Cardiac muscle cell (in vitro differentiated cells and primary cell): ENCODE measurements around the gene FAM222B. TPM values are rescaled to one million over a fixed set of nuclear protein-coding genes. Genes with fewer than 3 reads are reported as not detected.
"Not testable (repeated sequence)": the region's sequence is repeated elsewhere in the genome, so short reads cannot be mapped to it uniquely, and the experiment has no call there.

ENCODE experiments used
- DNase-seq, 2 donors: peaks; one replicate each; pipeline versions ENCODE4 v3.0.0 to v3.0.0-alpha.2; 2010 to 2017; ENCODE audit warnings: low read depth in 1 of 2, low spot score in 1 of 2
- H3K27ac ChIP-seq: fragments of 200-600 bp; sonication (generic); 2 replicates; pipeline ENCODE4 v1.5.1; 2016
- H3K27me3 ChIP-seq: fragments of 200-600 bp; sonication (generic); 2 replicates; pipeline ENCODE4 v1.6.0; 2016; ENCODE audit warnings: control low read depth
- H3K36me3 ChIP-seq: fragments of 200-600 bp; sonication (generic); 2 replicates; pipeline ENCODE4 v1.5.1; 2016; ENCODE audit warnings: control low read depth
- H3K4me1 ChIP-seq: fragments of 200-600 bp; sonication (generic); 2 replicates; pipeline ENCODE4 v1.8.1; 2017; ENCODE audit warnings: low read depth, mild to moderate bottlenecking, mixed run types
- H3K4me3 ChIP-seq: fragments of 200-600 bp; sonication (generic); 2 replicates; pipeline ENCODE4 v1.5.1; 2016; ENCODE audit warnings: mild to moderate bottlenecking
- H3K9me3 ChIP-seq: fragments of 200-600 bp; sonication (generic); 2 replicates; pipeline ENCODE4 v1.5.1; 2017; ENCODE audit warnings: low read depth, mild to moderate bottlenecking, control low read depth
- polyA plus RNA-seq: library from polyadenylated mRNA; unstranded; fragments of >200 nt; fragmentation: Nextera tagmentation; extraction: Ambion mirVana; gene quantifications from 2 replicates; pipeline ENCODE4 v1.2.1, GENCODE V29; 2016
- total RNA-seq: library from RNA; depleted of rRNA; stranded (reverse); fragments of >200 nt; gene quantifications from 2 replicates; pipeline ENCODE4 v1.2.3, GENCODE V29; 2016
- TF ChIP-seq, protein P1 (sequence below): IDR thresholded peaks from 2 replicates; pipeline ENCODE4 v1.5.1; 2012; ENCODE audit warnings: low read depth, mild to moderate bottlenecking, low read length

FAM222B gene
- total and polyA plus RNA-seq, 2 experiments from 2014 or later: 19.4 to 34.1 TPM

DNA sequence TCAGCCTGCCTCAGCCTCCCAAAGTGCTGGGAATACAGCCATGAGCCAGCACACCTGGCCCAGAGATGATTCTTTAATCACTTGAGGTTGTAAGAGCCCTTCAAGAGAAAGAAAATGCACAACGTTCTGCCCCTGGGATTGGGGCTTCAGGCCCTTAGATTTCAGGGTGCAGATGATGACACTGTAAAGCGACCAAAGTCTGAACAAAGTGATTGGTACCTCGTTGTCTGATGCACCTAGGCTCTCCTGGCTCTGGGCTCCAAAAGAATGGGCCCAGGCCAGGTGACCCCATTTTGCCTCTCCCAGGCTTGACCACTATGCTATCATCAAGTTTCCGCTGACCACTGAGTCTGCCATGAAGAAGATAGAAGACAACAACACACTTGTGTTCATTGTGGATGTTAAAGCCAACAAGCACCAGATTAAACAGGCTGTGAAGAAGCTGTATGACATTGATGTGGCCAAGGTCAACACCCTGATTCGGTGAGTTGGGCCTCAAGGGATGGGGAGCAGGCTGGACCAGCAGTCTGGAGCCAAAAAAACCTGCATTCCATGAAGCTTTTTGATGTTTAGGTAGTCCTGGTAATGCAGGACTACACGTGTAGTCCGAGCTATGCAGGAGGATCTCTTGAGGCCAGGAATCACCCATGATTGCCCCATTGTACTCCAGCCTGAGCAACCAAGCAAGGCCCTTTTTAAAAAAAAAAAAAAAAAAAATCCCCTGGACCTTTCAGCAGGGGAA is 120.0 kb downstream of the FAM222B start:
- no peak overlapping the region for H3K4me3 ChIP-seq
- no peak overlapping the region for H3K27ac ChIP-seq
- H3K36me3 ChIP-seq: peaks cover 21% of the 10 kb centered on the region
- peaks cover 15% of the 10 kb centered on the region for H3K4me1 ChIP-seq
- no peaks in the 10 kb centered on the region for H3K9me3 ChIP-seq
- TF ChIP-seq, protein P1, sequence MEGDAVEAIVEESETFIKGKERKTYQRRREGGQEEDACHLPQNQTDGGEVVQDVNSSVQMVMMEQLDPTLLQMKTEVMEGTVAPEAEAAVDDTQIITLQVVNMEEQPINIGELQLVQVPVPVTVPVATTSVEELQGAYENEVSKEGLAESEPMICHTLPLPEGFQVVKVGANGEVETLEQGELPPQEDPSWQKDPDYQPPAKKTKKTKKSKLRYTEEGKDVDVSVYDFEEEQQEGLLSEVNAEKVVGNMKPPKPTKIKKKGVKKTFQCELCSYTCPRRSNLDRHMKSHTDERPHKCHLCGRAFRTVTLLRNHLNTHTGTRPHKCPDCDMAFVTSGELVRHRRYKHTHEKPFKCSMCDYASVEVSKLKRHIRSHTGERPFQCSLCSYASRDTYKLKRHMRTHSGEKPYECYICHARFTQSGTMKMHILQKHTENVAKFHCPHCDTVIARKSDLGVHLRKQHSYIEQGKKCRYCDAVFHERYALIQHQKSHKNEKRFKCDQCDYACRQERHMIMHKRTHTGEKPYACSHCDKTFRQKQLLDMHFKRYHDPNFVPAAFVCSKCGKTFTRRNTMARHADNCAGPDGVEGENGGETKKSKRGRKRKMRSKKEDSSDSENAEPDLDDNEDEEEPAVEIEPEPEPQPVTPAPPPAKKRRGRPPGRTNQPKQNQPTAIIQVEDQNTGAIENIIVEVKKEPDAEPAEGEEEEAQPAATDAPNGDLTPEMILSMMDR: no peak
- DNase-seq: no peak
- H3K27me3 ChIP-seq: no peaks in the 10 kb centered on the region

DNA sequence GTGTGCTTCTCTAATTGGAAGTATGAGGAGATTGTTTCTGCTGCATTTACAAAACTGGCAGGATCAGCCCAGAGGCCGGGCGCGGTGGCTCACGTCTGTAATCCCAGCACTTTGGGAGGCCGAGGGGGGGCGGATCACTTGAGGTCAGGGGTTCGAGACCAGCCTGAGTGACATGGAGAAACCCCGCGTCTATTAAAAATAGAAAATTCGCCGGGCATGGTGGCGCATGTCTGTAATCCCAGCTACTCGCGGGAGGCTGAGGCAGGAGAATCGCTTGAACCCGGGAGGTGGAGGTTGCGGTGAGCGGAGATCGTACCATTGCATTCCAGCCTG is 121.6 kb downstream of the FAM222B start:
- H3K27me3 ChIP-seq, DNase-seq, H3K9me3 ChIP-seq, H3K27ac ChIP-seq: not testable (repeated sequence)
- Histone ChIP-seq H3K36me3 (peaks cover 21% of the 10 kb centered on the region), H3K4me3 (peak overlapping the region; percentile 88), H3K4me1 (peaks cover 21% of the 10 kb centered on the region)

DNA sequence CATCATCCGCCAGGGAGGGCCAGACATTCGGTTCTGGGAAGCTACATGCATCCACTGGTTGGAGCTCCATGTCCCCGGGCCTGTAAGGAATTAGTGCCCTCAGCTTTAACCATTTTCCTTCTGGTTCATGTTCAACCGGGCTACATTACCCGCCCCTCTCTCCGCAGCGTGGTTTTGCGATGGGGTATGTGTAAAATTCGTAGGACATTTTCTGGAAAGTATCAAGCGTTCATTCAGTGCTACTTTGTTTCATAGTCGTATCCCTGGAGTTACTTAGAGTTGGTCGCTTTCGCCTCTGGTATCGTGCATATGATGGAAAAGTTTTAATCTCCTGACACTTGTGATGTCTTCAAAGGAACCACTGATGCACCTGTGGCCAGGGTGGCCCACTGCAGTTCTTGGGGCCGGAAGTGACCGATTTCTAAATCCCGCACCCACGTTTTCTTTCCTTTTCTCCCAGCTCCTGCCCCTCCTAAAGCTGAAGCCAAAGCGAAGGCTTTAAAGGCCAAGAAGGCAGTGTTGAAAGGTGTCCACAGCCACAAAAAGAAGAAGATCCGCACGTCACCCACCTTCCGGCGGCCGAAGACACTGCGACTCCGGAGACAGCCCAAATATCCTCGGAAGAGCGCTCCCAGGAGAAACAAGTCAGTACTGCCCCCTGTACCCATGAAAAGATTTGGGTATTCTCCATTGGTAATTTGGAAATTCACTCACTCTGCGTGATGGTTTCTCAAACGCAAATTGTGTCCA is 122.2 kb downstream of the FAM222B start:
- Histone ChIP-seq H3K36me3 (peaks cover 21% of the 10 kb centered on the region), H3K4me3 (peak overlapping the region; percentile 88), H3K9me3 (no peaks in the 10 kb centered on the region), H3K4me1 (peaks cover 21% of the 10 kb centered on the region), H3K27ac (peak overlapping the region; percentile 90), H3K27me3 (no peaks in the 10 kb centered on the region)
- TF ChIP-seq, protein P1: peak; percentile 12
- no peak for DNase-seq

DNA sequence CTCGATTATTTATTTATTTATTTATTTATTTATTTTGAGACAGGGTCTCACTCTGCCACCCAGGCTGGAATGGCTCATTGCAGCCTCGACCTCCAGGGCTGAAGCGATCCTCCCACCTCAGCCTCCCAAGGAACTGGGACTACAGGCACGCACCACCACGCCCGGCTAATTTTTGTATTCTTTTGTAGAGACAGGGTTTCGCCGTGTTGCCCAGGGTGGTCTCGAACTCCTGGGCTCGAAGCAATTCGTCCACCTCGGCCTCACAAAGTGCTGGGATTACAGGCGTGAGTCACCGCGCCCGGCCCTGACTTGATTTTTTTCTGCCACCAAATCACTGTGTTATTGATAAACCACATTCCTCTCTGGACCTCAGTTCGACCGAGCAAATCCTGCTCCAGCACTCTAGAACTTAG is 123.6 kb downstream of the FAM222B start:
- H3K36me3 ChIP-seq: peaks cover 29% of the 10 kb centered on the region
- TF ChIP-seq, protein P1: no peak

DNA sequence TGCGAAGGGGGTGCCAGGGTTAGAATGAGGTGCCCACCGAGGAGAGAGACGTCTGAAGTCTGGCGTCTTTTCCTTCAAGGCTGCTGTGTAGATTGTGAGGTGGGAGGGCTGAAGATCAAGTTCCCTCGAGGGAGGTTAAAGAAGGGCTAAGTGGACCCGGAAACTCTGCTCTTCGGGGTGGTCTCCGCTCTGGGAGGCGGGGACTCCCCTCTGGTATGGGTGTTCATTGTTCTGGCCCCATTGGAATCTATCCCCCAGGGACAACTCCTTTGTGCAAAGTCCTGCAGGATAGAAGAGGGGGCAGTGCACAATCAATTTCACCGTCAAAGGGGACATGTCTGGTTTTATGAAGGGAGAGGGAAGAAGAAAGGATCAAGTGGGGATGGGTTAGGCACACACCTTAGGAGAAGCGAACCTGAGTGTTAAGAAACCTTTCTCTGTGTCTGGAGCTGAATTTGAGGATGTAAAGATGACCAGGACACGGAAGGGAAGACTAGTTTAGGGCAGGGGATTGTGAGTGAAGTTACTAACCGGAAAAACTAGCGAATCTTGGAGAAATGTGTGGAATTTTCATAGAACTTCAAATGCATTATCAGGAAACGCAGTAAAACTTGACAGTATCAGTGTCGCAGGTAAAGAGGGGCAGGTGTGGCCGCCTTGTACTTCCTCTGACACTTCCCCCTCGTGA is 124.1 kb downstream of the FAM222B start:
- DNase-seq: peak; percentile 61 to 67
- TF ChIP-seq, protein P1: no peak
- Histone ChIP-seq H3K4me3 (peak overlapping the region; percentile 50), H3K27ac (peak overlapping the region; percentile 90), H3K27me3 (no peaks in the 10 kb centered on the region), H3K36me3 (peaks cover 28% of the 10 kb centered on the region), H3K4me1 (peaks cover 21% of the 10 kb centered on the region), H3K9me3 (no peaks in the 10 kb centered on the region)

More for the DNA sequence above, 123.6 kb downstream of the FAM222B start:
- Histone ChIP-seq H3K4me3 (peak overlapping the region; percentile 88), H3K9me3 (no peaks in the 10 kb centered on the region), H3K27ac (peak overlapping the region; percentile 90), H3K27me3 (no peaks in the 10 kb centered on the region), H3K4me1 (peaks cover 21% of the 10 kb centered on the region)
- no peak for DNase-seq
